Trophoblast cell (in vitro differentiated cells and primary cell): ENCODE measurements around the gene PPTC7.

Experiments
- DNase-seq, 2 donors: peaks; one replicate each; pipeline ENCODE4 v3.0.0-alpha.2; 2016
- H2AFZ ChIP-seq: 2 replicates; pipeline ENCODE4 v1.6.1; 2013; ENCODE audit warnings: low read length, moderate library complexity, mild to moderate bottlenecking; ENCODE audit not compliant: insufficient read depth, poor library complexity
- H2AK5ac ChIP-seq: 2 replicates; pipeline ENCODE4 v1.6.1; 2013; ENCODE audit warnings: mild to moderate bottlenecking, low read length
- H2BK120ac ChIP-seq: 2 replicates; pipeline ENCODE4 v1.6.1; 2013; ENCODE audit warnings: low read length, mild to moderate bottlenecking, moderate library complexity; ENCODE audit not compliant: insufficient read depth, poor library complexity
- H2BK12ac ChIP-seq: 2 replicates; pipeline ENCODE4 v1.6.1; 2013; ENCODE audit warnings: mild to moderate bottlenecking, low read length, moderate library complexity
- H2BK5ac ChIP-seq: 2 replicates; pipeline ENCODE4 v1.6.1; 2013; ENCODE audit warnings: low read length, low read depth, moderate library complexity, mild to moderate bottlenecking; ENCODE audit not compliant: poor library complexity
- H3K14ac ChIP-seq: 2 replicates; pipeline ENCODE4 v1.6.1; 2013; ENCODE audit warnings: mild to moderate bottlenecking, low read length
- H3K18ac ChIP-seq: 2 replicates; pipeline ENCODE4 v1.6.1; 2013; ENCODE audit warnings: mild to moderate bottlenecking, low read length
- H3K23ac ChIP-seq: 2 replicates; pipeline ENCODE4 v1.6.1; 2013; ENCODE audit warnings: low read length
- H3K27ac ChIP-seq: 2 replicates; pipeline ENCODE4 v1.5.1; 2013; ENCODE audit warnings: low read depth, mild to moderate bottlenecking, inconsistent platforms, low read length, moderate library complexity
- H3K27me3 ChIP-seq: 2 replicates; pipeline ENCODE4 v1.6.1; 2013; ENCODE audit warnings: inconsistent platforms, mild to moderate bottlenecking, low read length, moderate library complexity; ENCODE audit not compliant: insufficient read depth
- H3K36me3 ChIP-seq, 2 experiments: 1 replicate in 1 of 2; 2 replicates in 1 of 2; pipeline ENCODE4 v1.6.1; 2013; ENCODE audit warnings: low read length in 2 of 2, mild to moderate bottlenecking in 2 of 2, moderate library complexity in 1 of 2; ENCODE audit not compliant: insufficient read depth in 2 of 2, control insufficient read depth in 1 of 2
- H3K4ac ChIP-seq: 2 replicates; pipeline ENCODE4 v1.6.1; 2013; ENCODE audit warnings: low read depth, mild to moderate bottlenecking, low read length, moderate library complexity
- H3K4me1 ChIP-seq, 2 experiments: 1 replicate in 1 of 2; 2 replicates in 1 of 2; pipeline ENCODE4 v1.6.1; 2013; ENCODE audit warnings: low read length in 2 of 2, mild to moderate bottlenecking in 2 of 2, moderate library complexity in 1 of 2; ENCODE audit not compliant: insufficient read depth in 2 of 2, control insufficient read depth in 1 of 2
- H3K4me2 ChIP-seq: 2 replicates; pipeline ENCODE4 v1.6.1; 2013; ENCODE audit warnings: inconsistent platforms, mild to moderate bottlenecking, low read length, moderate library complexity
- H3K4me3 ChIP-seq: 2 replicates; pipeline ENCODE4 v1.5.1; 2013; ENCODE audit warnings: mild to moderate bottlenecking, low read depth, low read length, inconsistent platforms
- H3K79me1 ChIP-seq: one replicate; pipeline ENCODE4 v1.6.1; 2013; ENCODE audit warnings: low read length
- H3K79me2 ChIP-seq: 2 replicates; pipeline ENCODE4 v1.6.1; 2013; ENCODE audit warnings: low read length, mild to moderate bottlenecking; ENCODE audit not compliant: control insufficient read depth, insufficient read depth, poor library complexity
- H3K9ac ChIP-seq: 2 replicates; pipeline ENCODE4 v1.6.1; 2013; ENCODE audit warnings: mild to moderate bottlenecking, low read length
- H3K9me3 ChIP-seq: 2 replicates; pipeline ENCODE4 v1.6.1; 2013; ENCODE audit warnings: low read depth, mild to moderate bottlenecking, control low read depth, inconsistent platforms, low read length; ENCODE audit not compliant: insufficient read depth
- H4K12ac ChIP-seq: 2 replicates; pipeline ENCODE4 v1.6.1; 2013; ENCODE audit warnings: low read depth, mild to moderate bottlenecking, low read length, moderate library complexity
- H4K8ac ChIP-seq: 2 replicates; pipeline ENCODE4 v1.6.1; 2013; ENCODE audit warnings: low read depth, mild to moderate bottlenecking, low read length, moderate library complexity
- H4K91ac ChIP-seq: one replicate; pipeline ENCODE4 v1.6.1; 2013; ENCODE audit warnings: low read depth, mild to moderate bottlenecking, low read length, moderate library complexity
- WGBS: extraction: QIAGEN DNeasy Blood & Tissue Kit; methylation state at CpG from one replicate; pipeline ENCODE4 v1.1.7; 2013; ENCODE audit warnings: missing lambda C conversion rate; ENCODE audit not compliant: insufficient read length, insufficient coverage; ENCODE audit errors: extremely low coverage; 5-methylcytosine and 5-hydroxymethylcytosine counted together

Gene PPTC7

GRCh38 chr12:110554184-110554583 is 28.9 kb downstream of the PPTC7 start:
- Histone ChIP-seq H3K9ac (no peak overlapping the region), H3K4me3 (no peak overlapping the region), H4K91ac (no peak overlapping the region), H3K18ac (no peak overlapping the region), H3K14ac (no peak overlapping the region), H3K9me3 (no peaks in the 10 kb centered on the region), H3K4me2 (no peak overlapping the region), H4K8ac (no peak overlapping the region), H3K79me1 (no peaks in the 10 kb centered on the region), H4K12ac (no peak overlapping the region), H2AFZ (no peak overlapping the region), H2BK120ac (no peak overlapping the region), H2BK12ac (no peak overlapping the region), H2BK5ac (no peak overlapping the region), H2AK5ac (no peak overlapping the region), H3K27me3 (no peaks in the 10 kb centered on the region), H3K79me2 (no peaks in the 10 kb centered on the region), H3K23ac (no peak overlapping the region), H3K36me3 (peaks cover 2% of the 10 kb centered on the region in 2 experiments), H3K27ac (no peak overlapping the region), H3K4me1 (no peaks in the 10 kb centered on the region), H3K4ac (no peak overlapping the region)
- no CpG with 5 or more reads among the region's 3 CpGs for WGBS
- no peak for DNase-seq

- no peak overlapping the region for H2BK120ac ChIP-seq
- no peaks in the 10 kb centered on the region for H3K79me1 ChIP-seq
- no peak overlapping the region for H2BK12ac ChIP-seq
- no peak overlapping the region for H3K4ac ChIP-seq
- H2BK5ac ChIP-seq, result no peak overlapping the region
- H4K12ac ChIP-seq, result no peak overlapping the region
- no peak overlapping the region for H4K91ac ChIP-seq
- H3K36me3 ChIP-seq, result peaks cover 2% of the 10 kb centered on the region in 2 experiments
- H3K4me1 ChIP-seq, result no peaks in the 10 kb centered on the region
- H3K9ac ChIP-seq, result no peak overlapping the region
- H3K9me3 ChIP-seq, result no peaks in the 10 kb centered on the region
- H3K4me3 ChIP-seq, result no peak overlapping the region
- H3K4me2 ChIP-seq, result no peak overlapping the region
- H3K18ac ChIP-seq, result no peak overlapping the region
- H3K79me2 ChIP-seq, result no peaks in the 10 kb centered on the region
- no peak overlapping the region for H3K14ac ChIP-seq
- no CpG with 5 or more reads among the region's 4 CpGs for WGBS
- H3K23ac ChIP-seq, result no peak overlapping the region
- H3K27me3 ChIP-seq, result no peaks in the 10 kb centered on the region
- no peak for DNase-seq
- H4K8ac ChIP-seq, result no peak overlapping the region
- no peak overlapping the region for H3K27ac ChIP-seq
- H2AK5ac ChIP-seq, result no peak overlapping the region
- no peak overlapping the region for H2AFZ ChIP-seq
Measured at GRCh38 chr12:110550981-110551380, 32.1 kb downstream of the PPTC7 start.

GRCh38 chr12:110549716-110550115 is 33.4 kb downstream of the PPTC7 start:
- Histone ChIP-seq H3K4ac (no peak overlapping the region), H3K9ac (no peak overlapping the region), H2BK120ac (no peak overlapping the region), H2BK12ac (no peak overlapping the region), H3K14ac (no peak overlapping the region), H3K4me2 (no peak overlapping the region), H3K79me2 (no peaks in the 10 kb centered on the region), H2BK5ac (no peak overlapping the region), H4K91ac (no peak overlapping the region), H3K9me3 (no peaks in the 10 kb centered on the region), H3K23ac (no peak overlapping the region), H3K27ac (no peak overlapping the region), H4K12ac (no peak overlapping the region), H3K27me3 (no peaks in the 10 kb centered on the region), H3K4me1 (no peaks in the 10 kb centered on the region), H3K18ac (no peak overlapping the region), H2AFZ (no peak overlapping the region), H2AK5ac (no peak overlapping the region), H3K79me1 (no peaks in the 10 kb centered on the region), H4K8ac (no peak overlapping the region), H3K36me3 (peaks cover 2% of the 10 kb centered on the region in 2 experiments), H3K4me3 (no peak overlapping the region)
- WGBS, result no CpG with 5 or more reads among the region's 2 CpGs
- no peak for DNase-seq

- no peak overlapping the region for H2BK120ac ChIP-seq
- H2AK5ac ChIP-seq, result no peak overlapping the region
- no peak overlapping the region for H3K14ac ChIP-seq
- no peaks in the 10 kb centered on the region for H3K79me2 ChIP-seq
- H3K79me1 ChIP-seq, result no peaks in the 10 kb centered on the region
- H3K4me2 ChIP-seq, result no peak overlapping the region
- no CpG with 5 or more reads among the region's 7 CpGs for WGBS
- H2BK12ac ChIP-seq, result no peak overlapping the region
- no peaks in the 10 kb centered on the region for H3K9me3 ChIP-seq
- H3K4me1 ChIP-seq, result peaks cover 0 to 2% of the 10 kb centered on the region in 2 experiments
- H4K8ac ChIP-seq, result no peak overlapping the region
- H3K18ac ChIP-seq, result no peak overlapping the region
- no peak overlapping the region for H4K12ac ChIP-seq
- H3K9ac ChIP-seq, result no peak overlapping the region
- H3K4me3 ChIP-seq, result no peak overlapping the region
- no peak overlapping the region for H3K27ac ChIP-seq
- no peak overlapping the region for H4K91ac ChIP-seq
- no peak overlapping the region for H3K4ac ChIP-seq
- H2AFZ ChIP-seq, result no peak overlapping the region
- peaks cover 2% of the 10 kb centered on the region in 2 experiments for H3K36me3 ChIP-seq
- H2BK5ac ChIP-seq, result no peak overlapping the region
- H3K27me3 ChIP-seq, result no peaks in the 10 kb centered on the region
- no peak overlapping the region for H3K23ac ChIP-seq
- DNase-seq, result no peak
Measured at GRCh38 chr12:110548678-110549077, 34.4 kb downstream of the PPTC7 start.
